T-helper 1 cell treated with Interleukin-12 subunit alpha and Interleukin-12 subunit beta and Interleukin-4 antibody, amounts not matched to agents 30 μg/mL and 1 μg/mL, for 36 hours (primary cell): ENCODE measurements around the gene YEATS4.

ENCODE experiments used
- H3K27ac Mint-ChIP-seq: one replicate; pipeline ENCODE4 v1.8.0; 2021; ENCODE audit warnings: mild to moderate bottlenecking, mixed read lengths
- H3K27me3 Mint-ChIP-seq: one replicate; pipeline ENCODE4 v1.8.0; 2021; ENCODE audit warnings: low read depth, mixed read lengths
- H3K36me3 Mint-ChIP-seq: one replicate; pipeline ENCODE4 v1.8.0; 2021; ENCODE audit warnings: low read depth, mixed read lengths
- H3K4me1 Mint-ChIP-seq: one replicate; pipeline ENCODE4 v1.8.0; 2021; ENCODE audit warnings: low read depth, mixed read lengths
- H3K4me3 Mint-ChIP-seq: one replicate; pipeline ENCODE4 v1.8.0; 2021; ENCODE audit warnings: mild to moderate bottlenecking, moderate library complexity, mixed read lengths
- H3K9me3 Mint-ChIP-seq: one replicate; pipeline ENCODE4 v1.8.0; 2021; ENCODE audit warnings: mixed read lengths

Gene YEATS4

DNA sequence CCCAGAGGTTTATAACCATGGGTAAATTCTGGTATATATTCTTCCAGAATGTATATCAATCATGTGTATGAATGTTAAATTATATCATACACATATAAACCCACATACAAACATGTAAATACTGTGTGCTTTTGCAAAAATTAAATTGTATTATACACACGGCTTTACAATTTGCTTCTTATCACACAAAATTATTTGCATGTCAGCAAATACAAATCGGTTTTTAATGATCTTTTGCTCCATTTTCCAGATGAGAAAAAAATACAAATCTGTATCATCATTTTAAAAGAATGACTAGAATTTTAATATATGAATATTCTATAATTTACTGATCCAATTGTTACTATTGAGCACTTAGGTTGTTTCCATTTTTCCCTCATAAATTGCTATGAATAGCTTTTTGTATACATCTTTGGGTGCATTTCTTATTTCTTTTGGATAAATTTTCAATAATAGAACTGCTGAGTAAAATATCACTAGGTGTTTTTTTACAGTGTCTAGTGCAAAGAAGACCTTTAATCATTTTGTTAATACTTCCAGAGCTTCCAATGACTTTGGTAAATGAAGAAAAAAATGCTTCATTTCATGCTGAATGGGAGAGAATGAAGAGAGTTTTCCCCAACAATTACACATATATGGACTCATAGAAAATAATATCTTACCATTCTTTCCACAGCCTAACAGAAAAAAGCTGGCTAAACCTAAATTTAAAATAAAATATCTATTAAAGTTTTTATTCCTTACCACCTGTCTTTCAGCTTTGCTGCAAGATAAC lies 7.9 kb upstream of the YEATS4 start:
- Mint-ChIP-seq H3K4me1 (peaks cover 3% of the 10 kb centered on the region), H3K9me3 (no peaks in the 10 kb centered on the region), H3K4me3 (no peak overlapping the region), H3K27ac (no peak overlapping the region), H3K36me3 (no peaks in the 10 kb centered on the region), H3K27me3 (peaks cover 20% of the 10 kb centered on the region)

DNA sequence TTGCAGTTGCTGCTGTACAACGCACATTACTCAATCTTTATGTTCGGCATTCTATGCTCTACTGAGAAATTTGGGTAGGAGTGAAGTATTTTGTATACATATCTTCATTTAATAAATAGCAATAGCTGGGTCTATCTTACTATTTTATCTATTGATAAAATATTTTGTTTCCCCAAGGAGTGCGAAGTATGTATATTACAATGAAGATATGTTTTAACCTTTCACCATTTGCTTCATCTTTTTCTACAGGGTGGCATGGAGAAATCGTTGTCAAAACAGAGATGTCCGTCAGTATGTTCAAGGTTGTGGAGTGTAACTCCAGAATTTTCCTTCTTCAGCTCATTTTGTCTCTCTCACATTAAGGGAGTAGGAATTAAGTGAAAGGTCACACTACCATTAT lies 6.6 kb upstream of the YEATS4 start:
- no peak overlapping the region for H3K27ac Mint-ChIP-seq
- H3K4me1 Mint-ChIP-seq: peaks cover 6% of the 10 kb centered on the region
- no peaks in the 10 kb centered on the region for H3K36me3 Mint-ChIP-seq
- no peak overlapping the region for H3K4me3 Mint-ChIP-seq
- peaks cover 20% of the 10 kb centered on the region for H3K27me3 Mint-ChIP-seq
- no peaks in the 10 kb centered on the region for H3K9me3 Mint-ChIP-seq

DNA sequence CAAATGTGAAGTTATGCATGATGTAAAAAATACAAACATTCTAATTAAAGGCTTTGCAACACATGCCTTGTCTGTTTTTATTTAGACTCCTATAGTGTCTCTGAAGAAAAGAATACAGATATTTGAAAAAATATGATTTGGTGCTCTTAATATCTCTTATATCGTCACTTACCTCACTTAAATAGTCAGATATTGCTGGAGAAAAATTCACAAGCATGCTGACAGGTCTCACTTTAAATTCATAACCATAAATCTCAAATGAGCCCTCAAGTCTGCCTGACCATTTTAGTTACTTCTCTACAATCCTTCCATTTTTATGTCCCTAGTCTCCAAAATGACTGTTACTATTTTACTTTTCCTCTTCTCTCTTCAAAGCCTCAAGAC lies 5.4 kb upstream of the YEATS4 start:
- H3K36me3 Mint-ChIP-seq: no peaks in the 10 kb centered on the region
- H3K4me1 Mint-ChIP-seq: peaks cover 10% of the 10 kb centered on the region
- no peaks in the 10 kb centered on the region for H3K9me3 Mint-ChIP-seq
- peaks cover 17% of the 10 kb centered on the region for H3K27me3 Mint-ChIP-seq
- H3K27ac Mint-ChIP-seq: no peak overlapping the region
- H3K4me3 Mint-ChIP-seq: no peak overlapping the region

DNA sequence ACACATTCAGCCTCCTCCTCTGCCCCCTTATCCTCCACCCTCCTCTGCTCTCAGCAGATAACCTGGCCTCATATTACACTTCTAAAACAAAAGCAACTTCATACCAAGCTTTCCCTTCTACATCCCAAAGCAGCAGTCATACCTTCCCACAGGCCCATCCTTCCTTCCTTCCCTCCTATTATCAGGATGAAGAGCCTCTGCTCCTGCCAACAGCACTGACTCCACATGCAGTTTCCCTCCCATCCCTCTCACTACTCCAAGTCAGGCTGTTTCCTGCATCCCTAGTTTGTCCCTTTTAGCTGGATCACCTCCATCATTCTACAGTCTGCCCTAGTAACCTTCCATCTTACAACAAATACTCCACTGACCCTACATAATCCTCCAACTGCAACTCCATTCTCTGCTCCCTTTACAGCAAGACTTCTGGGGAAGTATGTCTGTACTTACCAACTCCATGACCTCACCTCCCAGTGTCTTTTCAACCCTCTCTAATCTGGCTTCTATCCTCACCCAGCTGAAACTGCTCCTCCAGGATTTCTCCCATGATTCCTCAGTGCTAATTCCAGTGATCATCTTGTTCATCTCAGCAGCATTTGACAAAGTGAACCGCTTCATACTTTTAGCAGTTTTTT lies 4.9 kb upstream of the YEATS4 start:
- H3K9me3 Mint-ChIP-seq: no peaks in the 10 kb centered on the region
- H3K4me3 Mint-ChIP-seq: no peak overlapping the region
- no peaks in the 10 kb centered on the region for H3K36me3 Mint-ChIP-seq
- peaks cover 14% of the 10 kb centered on the region for H3K27me3 Mint-ChIP-seq
- peaks cover 14% of the 10 kb centered on the region for H3K4me1 Mint-ChIP-seq
- no peak overlapping the region for H3K27ac Mint-ChIP-seq

DNA sequence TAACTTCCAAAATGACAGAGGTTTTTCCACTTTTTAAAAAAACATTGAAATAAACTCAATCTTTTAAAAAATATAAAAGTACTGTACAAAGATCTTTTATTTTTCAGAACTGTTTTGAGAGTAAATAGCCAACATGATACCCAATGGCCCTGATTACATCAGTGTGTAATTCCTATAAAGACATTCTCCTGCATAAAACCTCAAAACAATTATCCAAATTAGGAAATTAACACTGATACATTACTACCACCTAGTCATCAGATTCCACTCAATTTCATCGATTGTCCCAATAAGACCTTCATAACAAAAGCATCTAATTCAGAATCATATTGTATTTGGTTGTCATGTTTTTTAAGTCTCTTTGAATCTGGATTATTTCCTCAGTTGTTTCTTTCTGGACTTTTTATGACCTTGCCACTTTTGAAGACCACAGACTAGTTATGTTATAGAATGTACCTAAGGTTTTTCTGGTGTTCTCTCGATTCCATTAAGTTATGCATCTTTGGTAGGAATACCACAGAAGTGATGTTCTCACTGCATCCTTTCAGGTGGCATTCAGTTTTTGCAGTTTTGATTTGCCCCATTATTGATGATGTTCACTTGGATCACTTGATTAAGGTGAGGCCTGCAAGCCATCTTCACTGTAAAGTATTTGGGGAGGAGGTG lies 4.0 kb upstream of the YEATS4 start:
- Mint-ChIP-seq H3K27ac (no peak overlapping the region), H3K4me1 (peaks cover 19% of the 10 kb centered on the region), H3K27me3 (peaks cover 13% of the 10 kb centered on the region), H3K9me3 (no peaks in the 10 kb centered on the region), H3K4me3 (no peak overlapping the region), H3K36me3 (peaks cover 4% of the 10 kb centered on the region)

DNA sequence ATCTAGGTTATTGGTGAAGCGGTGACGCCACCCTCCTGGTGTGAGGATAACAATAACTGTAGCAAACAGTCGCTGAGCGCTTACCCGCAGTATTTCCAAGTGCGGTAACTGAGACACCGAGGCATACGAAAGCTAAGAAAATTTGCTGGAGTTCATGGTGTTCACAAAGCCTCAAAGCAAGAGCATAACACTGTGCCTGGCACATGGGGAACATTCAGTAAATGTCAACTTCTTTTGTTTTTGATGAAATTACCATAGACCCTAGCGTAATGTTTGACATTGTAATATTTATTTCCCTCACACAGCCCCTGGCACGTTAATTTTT lies 767 bp downstream of the YEATS4 start:
- Mint-ChIP-seq H3K4me3 (peak overlapping the region; percentile 93), H3K36me3 (peaks cover 12% of the 10 kb centered on the region), H3K4me1 (peaks cover 26% of the 10 kb centered on the region), H3K27ac (peak overlapping the region; percentile 91), H3K9me3 (no peaks in the 10 kb centered on the region), H3K27me3 (no peaks in the 10 kb centered on the region)

DNA sequence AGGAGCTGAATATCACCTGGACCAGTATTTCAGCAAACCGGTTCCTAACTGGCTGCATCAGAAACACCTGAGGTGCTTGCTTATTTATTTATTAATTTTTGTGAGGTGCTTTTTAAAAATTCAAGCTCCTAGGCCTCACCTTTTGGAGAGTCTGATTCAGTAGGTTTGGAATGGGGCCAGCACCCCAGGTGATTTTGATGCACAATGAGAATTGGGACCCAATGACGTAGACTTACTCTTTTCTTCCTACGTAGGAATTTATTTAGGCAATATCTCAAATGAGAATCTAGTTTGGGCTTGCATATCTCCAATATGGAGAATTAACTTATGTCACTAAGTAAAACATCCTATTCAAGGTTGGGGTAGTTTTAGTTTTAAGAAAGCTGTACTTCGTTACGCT lies 7.3 kb downstream of the YEATS4 start:
- Mint-ChIP-seq H3K27me3 (no peaks in the 10 kb centered on the region), H3K4me3 (no peak overlapping the region), H3K9me3 (no peaks in the 10 kb centered on the region), H3K27ac (no peak overlapping the region), H3K36me3 (peaks cover 27% of the 10 kb centered on the region), H3K4me1 (peaks cover 27% of the 10 kb centered on the region)

DNA sequence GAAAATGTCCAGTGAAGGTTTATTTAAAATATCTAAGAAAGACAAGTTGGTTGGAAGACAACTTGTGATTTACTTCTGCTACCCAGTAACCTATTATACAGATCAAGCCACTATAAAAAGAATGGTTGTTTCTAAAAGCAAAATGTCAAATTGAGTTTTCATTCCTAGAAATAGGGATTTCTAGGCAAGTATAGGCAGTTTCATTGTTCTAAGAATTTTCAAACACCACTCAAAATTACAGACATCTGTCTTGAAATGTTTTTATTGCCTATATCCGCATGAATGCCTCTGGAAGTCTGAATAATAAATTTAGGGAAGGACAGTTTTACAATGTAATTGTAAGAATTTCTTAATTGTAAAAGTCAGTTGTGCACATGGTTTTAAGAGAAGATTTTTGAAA lies 8.6 kb downstream of the YEATS4 start:
- Mint-ChIP-seq H3K27me3 (no peaks in the 10 kb centered on the region), H3K9me3 (peaks cover 4% of the 10 kb centered on the region), H3K4me3 (no peak overlapping the region), H3K36me3 (peaks cover 37% of the 10 kb centered on the region), H3K27ac (no peak overlapping the region), H3K4me1 (peaks cover 24% of the 10 kb centered on the region)

DNA sequence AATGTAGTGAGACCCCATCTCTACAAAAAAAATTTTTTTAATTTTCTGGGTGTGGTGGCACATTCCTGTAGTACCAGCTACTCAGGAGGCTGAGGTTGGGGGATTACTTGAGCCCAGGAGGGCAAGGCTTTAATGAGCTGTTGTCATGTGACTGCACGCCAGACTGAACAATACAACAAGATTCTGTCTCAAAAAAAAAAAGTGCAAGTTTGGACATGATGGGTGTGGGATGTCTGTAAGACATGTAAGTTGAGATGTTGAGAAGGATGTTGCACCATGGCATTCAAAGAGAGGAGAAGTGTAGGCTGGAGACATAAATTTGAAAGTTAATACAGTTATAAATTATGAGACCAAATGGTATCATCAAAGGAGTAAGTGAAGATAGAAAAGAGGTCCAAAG lies 23.5 kb downstream of the YEATS4 start:
- H3K27me3 Mint-ChIP-seq: no peaks in the 10 kb centered on the region
- H3K4me3 Mint-ChIP-seq: no peak overlapping the region
- peaks cover 28% of the 10 kb centered on the region for H3K36me3 Mint-ChIP-seq
- no peaks in the 10 kb centered on the region for H3K9me3 Mint-ChIP-seq
- no peaks in the 10 kb centered on the region for H3K4me1 Mint-ChIP-seq
- no peak overlapping the region for H3K27ac Mint-ChIP-seq

DNA sequence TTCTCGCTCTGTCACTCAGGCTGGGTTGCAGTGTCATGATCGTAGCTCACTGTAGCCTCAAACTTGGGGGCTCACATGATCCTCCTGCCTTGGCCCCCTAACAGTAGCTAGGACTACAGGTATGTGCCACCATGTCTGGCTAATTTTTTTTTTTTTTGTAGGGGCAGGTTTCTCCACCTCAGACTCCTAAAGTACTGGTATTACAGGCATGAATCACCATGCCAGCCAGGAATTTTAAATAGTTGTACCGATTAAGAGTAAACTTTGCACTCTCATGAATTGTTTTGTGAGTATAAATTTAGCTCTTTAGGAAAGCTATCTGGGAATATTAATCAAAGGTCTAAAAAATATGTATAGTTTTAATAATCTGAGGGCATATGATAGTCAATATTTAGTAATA lies 25.5 kb downstream of the YEATS4 start:
- Mint-ChIP-seq H3K27me3 (no peaks in the 10 kb centered on the region), H3K4me1 (no peaks in the 10 kb centered on the region), H3K4me3 (no peak overlapping the region), H3K27ac (no peak overlapping the region), H3K36me3 (peaks cover 20% of the 10 kb centered on the region), H3K9me3 (no peaks in the 10 kb centered on the region)

DNA sequence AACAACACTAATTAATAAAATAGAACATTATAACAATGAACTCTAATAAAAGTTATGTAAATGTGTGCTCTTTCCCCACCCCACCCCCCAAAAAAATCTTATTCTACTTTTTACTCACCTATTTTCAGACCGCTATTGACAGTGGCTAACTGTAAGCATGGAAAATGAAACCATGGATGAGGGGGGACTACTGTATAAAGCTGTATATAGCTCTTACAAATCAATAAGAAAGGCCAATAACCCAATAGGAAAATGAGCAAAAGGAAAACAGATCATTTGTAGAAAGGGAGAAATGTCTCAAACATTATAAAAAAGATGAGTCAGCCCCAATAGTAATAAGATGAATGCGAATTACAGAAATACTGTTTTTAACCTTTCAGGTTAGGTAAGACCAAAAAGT lies 27.4 kb downstream of the YEATS4 start:
- H3K27ac Mint-ChIP-seq: no peak overlapping the region
- no peak overlapping the region for H3K4me3 Mint-ChIP-seq
- peaks cover 30% of the 10 kb centered on the region for H3K36me3 Mint-ChIP-seq
- no peaks in the 10 kb centered on the region for H3K9me3 Mint-ChIP-seq
- no peaks in the 10 kb centered on the region for H3K27me3 Mint-ChIP-seq
- H3K4me1 Mint-ChIP-seq: no peaks in the 10 kb centered on the region

DNA sequence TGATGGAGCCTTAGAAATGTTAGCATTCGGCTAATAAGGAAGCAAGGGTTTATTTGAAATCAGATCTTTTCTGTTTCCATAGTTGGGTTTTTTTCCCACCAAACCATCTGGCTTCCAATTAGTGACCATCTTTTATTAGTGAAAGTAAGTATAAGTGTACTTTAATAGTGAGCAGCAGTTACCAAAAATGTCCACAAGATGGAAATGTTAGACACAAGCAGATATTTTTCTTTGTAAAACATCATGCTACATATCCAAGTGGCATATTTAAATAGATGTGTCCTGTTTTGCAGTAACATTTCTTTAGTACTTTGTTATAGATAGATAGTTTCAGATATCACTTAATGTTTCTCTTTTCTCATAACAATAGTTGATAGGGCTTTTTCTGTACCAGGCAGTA lies 28.8 kb downstream of the YEATS4 start:
- H3K4me1 Mint-ChIP-seq: no peaks in the 10 kb centered on the region
- H3K36me3 Mint-ChIP-seq: peaks cover 30% of the 10 kb centered on the region
- no peaks in the 10 kb centered on the region for H3K27me3 Mint-ChIP-seq

DNA sequence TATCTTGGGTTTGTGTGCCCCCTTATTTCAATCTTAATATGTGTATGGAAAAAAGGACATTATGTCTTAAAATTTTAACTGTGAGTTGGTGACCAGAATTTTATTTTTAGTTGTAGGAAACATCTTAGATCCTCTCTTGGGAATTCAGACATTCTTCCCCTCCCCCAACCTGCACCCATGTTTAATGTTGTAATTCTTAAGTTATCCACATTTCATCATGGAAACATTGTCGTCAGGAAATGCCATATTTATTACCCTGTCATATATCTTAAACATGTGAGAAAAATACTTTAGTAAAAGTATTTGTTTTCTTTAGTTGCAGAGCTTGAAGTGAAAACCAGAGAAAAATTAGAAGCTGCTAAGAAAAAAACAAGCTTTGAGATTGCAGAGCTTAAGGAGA lies 30.3 kb downstream of the YEATS4 start:
- Mint-ChIP-seq H3K36me3 (peaks cover 30% of the 10 kb centered on the region), H3K27me3 (no peaks in the 10 kb centered on the region), H3K9me3 (no peaks in the 10 kb centered on the region), H3K27ac (no peak overlapping the region), H3K4me3 (no peak overlapping the region), H3K4me1 (no peaks in the 10 kb centered on the region)

More for the DNA sequence above, 28.8 kb downstream of the YEATS4 start:
- no peaks in the 10 kb centered on the region for H3K9me3 Mint-ChIP-seq
- H3K4me3 Mint-ChIP-seq: no peak overlapping the region
- H3K27ac Mint-ChIP-seq: no peak overlapping the region

DNA sequence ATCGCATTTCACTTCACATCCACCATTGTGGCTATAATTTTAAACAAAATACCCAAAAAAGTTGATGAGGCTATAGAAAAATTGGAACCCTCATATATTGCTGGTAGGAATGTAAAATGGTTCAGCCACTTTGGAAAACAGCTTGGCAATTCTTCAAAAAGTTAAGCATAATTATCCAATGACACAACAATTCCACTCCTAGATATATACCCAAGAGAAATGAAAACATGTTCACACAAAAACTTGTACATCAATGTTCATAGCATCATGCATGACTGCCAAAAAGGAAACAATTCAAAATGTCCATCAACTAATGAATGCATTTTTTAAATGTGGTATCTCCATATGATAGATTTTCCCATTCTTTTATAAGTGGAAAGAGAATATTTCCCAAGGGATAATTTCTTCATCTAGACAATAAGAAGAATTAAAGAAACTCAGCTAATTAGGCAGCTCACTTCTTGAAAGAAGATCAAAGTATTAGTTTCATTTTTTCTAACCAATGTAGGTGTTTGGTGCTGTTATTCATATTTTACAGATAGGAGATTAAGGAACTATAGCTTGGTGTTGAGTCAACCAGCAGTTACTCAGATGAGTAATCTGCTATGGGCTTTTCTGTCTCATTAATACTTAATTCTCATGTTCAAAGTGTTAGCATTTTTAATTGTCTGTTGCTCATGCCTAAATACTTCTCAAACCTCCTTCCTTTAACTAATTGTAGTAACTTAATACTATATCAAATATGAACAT lies 32.8 kb downstream of the YEATS4 start:
- Mint-ChIP-seq H3K36me3 (peaks cover 36% of the 10 kb centered on the region), H3K4me3 (no peak overlapping the region), H3K27me3 (no peaks in the 10 kb centered on the region), H3K9me3 (peaks cover 5% of the 10 kb centered on the region), H3K27ac (no peak overlapping the region), H3K4me1 (no peaks in the 10 kb centered on the region)

DNA sequence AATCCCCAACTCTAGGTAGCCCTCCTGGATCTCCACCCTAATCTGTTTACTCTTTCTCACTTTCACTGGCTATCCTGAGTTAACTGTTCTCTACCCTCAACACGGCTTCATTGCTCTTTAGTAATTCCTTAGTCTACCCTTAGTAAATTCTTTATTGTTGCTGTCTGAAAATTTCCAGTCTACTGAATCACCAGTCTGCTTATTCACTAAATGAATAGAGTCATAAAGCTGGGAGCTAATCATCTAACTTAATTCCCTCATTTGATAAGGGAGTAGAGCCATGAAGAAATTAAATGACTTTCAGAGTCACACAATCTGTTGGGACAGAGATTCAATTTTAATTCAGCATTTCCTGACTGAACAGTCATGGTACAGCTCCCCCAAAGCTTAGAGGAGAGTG lies 36.5 kb downstream of the YEATS4 start:
- H3K36me3 Mint-ChIP-seq: peaks cover 32% of the 10 kb centered on the region
- H3K27me3 Mint-ChIP-seq: no peaks in the 10 kb centered on the region
- no peaks in the 10 kb centered on the region for H3K4me1 Mint-ChIP-seq
- no peak overlapping the region for H3K27ac Mint-ChIP-seq
- H3K9me3 Mint-ChIP-seq: peaks cover 10% of the 10 kb centered on the region
- H3K4me3 Mint-ChIP-seq: no peak overlapping the region
